HS-27A (cell line): ENCODE data around the gene BACE2.
"Not testable (repeated sequence)": the region's sequence is repeated elsewhere in the genome, so short reads cannot be mapped to it uniquely, and the experiment has no call there.

Experiments used
- DNase-seq: peaks from one replicate; pipeline ENCODE4 v3.0.0-alpha.2; 2012; ENCODE audit warnings: low read depth, missing footprints

Gene BACE2

GRCh38 chr21:41215856-41216408 is 48.0 kb downstream of the BACE2 start:
- DNase-seq = no peak

DNA sequence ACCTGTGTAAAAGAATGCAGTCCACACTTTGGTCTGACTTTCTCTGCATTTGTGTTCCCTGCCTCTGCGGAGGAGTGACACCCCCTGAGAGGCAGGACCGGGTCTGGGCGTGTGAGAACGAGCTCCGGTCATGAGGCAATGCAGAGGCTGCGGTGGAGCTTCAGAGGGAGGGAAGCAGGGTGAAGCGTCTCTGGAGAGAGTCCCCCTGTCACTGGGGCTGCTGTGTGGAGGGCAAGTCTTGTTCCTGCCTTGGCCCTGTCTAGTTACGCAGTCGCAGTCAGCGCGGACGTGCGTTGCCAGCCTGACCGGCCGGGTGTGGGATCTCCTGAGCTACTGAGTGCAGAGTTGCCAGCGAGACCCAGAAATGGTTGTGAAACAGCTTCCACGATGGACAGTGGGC is 48.5 kb downstream of the BACE2 start:
- no peak for DNase-seq

GRCh38 chr21:41217671-41218385 is 49.9 kb downstream of the BACE2 start:
- no peak for DNase-seq

DNA sequence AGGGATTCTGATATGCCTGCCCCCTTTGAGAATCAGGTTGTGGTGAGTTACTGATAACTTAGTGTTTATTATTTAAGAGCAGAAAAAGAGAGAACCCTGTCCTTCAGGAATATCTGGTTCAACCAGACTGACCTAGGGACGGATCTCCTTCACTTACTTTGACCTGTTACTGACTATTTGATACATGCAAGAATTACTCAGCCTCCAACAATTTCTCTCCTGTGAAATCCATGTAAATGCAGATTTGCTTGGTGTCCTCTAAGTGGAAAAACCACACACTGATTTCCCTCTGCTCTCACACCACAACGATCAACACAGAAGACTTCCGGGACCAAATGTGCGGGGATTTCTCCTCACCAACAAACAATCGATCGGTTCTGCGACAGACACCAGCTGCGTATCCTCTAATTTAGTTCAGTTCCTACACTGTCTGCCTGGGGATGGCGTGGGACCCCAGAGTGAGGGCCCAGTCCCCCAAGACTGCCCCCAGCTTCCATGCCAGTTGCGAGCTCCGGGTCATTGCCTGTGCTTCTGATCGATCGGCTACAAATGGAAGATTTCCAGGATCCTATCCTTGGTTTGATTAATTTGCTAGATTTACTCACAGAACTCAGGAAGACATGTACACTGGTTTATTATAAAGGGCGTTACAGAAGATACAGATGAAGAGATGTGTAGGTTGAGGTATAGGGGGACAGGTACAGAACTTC is 51.7 kb downstream of the BACE2 start:
- DNase-seq = no peak

GRCh38 chr21:41220208-41220733 is 52.3 kb downstream of the BACE2 start:
- no peak for DNase-seq

GRCh38 chr21:41222247-41223068 is 54.5 kb downstream of the BACE2 start:
- no peak for DNase-seq

DNA sequence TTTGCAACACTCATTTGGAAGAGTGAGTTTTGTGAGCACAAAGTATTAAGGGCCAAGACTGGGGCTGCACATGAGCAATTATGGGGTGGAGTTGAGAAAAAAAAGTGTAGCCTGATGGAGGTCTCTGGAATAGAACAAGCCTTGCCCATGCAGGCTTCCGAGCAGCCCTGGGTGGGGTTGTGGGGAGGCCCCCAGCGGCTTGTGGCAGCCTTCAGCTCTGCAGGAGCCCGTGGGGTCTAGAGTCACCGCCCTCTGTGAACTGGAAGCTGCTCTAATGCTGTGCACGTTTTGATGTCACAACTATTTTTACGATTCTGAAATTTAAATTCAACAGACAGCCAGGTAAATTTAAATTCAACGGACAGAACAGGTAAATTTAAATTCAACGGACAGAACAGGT is 58.9 kb downstream of the BACE2 start:
- no peak for DNase-seq

DNA sequence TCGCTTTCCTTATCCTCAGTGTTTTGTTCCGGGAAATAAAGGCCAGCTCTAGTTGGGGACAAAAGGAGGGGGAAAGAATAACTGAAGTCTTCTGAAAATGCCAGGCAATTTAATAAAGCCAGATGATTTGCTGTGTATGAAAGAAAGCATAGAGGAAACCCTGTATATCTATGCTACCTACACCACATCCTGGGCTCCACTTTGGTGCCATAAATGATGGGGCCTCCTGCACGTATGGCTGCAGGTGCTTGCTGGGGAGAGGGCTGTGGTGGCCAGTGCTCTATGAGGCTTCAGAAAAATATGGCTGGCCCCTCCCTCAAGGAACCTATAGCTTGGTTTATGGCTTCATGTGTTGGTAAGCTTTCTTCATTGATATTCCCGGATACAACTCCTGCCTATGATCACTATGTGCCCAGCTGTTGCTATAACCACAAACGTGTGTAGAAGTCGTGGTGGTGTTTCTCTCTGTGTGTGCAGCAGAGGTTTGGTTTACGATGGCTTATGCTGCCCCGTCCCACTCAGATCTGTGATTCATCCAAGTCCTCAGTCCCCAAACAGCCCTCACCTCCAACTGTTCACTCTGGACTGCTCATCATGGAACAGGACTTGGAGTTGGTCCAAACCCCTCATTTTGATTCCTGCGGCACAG is 59.5 kb downstream of the BACE2 start:
- no peak for DNase-seq

- DNase-seq = no peak
Observed at GRCh38 chr21:41228006-41228370, 60.0 kb downstream of the BACE2 start.

DNA sequence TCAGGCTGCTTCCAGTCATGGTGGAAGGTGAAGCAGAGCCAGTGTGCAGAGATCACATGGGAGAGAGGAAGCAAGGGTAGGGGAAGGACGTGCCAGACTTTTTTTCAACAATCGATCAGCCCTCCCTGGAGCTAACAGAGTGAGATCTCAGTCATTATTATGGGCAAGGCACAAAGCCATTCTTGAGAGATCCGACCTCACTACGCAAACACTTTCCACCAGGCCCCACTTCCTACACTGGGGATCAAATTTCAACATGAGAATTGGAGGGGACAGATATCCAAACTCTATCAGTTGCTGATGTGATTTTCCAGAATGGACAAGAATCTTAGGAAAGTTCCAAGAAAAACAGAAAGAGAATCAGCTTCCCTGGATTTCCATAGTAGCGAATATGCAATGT is 60.5 kb downstream of the BACE2 start:
- no peak for DNase-seq

GRCh38 chr21:41228958-41229357 is 61.0 kb downstream of the BACE2 start:
- DNase-seq = no peak

DNA sequence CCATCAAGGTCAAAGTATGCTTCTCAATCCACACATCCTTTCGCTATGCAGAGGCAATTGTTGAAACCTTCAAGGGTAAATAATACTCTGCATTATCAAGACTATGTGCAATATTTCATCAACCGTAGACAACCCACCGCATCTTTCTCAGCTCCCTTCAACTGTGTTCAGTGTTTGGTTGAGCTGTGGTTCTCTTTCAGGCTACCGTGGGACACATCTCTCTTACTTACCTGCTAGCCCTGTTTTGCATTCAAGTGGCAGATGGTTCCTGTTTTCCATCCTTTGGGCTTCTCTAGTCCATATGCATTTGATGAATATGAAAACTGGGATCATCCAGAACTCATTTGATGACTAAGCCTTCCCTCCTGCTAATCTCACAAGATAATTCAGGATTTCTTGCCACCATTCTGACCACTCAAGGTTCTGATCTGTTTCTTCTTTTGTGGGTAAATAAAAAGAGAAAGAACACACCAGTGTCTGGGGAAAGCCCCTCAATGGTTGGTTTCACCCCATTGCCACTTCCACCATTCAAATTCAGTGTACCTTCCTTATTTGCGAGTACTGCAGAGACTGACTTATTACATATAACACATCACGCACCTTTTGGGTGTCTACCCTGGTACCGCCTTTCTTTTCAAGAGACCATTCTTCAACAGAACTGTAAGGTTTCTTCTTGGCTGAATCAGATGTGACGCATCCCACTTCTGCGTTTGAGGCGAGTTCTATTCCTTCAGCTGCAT is 61.7 kb downstream of the BACE2 start:
- DNase-seq = no peak

- DNase-seq = no peak
Observed at GRCh38 chr21:41230497-41230896, 62.5 kb downstream of the BACE2 start.

DNA sequence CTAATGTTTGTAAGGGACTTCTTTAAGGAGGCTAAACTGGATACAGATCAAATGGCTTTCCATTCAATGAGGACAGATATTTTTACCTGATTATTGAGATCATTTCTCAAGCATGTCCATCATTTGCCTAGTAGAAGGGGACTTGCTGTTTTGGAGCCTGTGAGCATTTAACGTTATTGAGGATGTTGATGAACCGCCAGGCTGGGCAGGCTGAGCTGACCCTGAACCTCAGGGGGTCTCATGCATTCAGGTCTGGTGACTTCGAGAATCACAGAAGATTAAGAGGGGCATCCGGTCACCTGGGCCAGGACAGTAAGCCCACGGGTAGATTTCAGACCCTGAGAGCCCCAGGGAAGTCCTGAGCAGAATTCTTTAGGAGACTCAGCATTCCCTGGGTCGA is 63.1 kb downstream of the BACE2 start:
- DNase-seq = no peak

- DNase-seq = no peak
Observed at GRCh38 chr21:41232013-41232412, 64.1 kb downstream of the BACE2 start.

GRCh38 chr21:41233916-41234315 is 66.0 kb downstream of the BACE2 start:
- no peak for DNase-seq

DNA sequence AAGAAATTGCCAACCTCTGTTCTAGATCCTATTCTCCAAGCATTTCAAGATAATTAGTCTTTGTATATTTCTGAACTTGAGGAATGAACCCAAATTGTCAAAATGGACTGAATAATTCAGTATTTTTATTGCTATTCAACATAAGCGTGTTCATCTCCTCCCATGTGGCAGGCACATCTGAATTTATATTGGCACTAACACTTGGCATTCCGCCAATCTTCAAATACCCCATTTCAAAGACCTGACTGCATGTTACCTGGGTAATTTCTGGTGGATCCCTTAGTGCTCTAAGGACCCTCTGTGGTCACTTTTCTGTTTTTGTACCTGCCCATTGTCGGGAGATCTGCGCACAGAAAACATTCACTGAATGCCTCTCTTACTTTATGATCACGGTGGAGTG is 66.6 kb downstream of the BACE2 start:
- DNase-seq = no peak

- no peak for DNase-seq
Observed at GRCh38 chr21:41235201-41235600, 67.2 kb downstream of the BACE2 start.

GRCh38 chr21:41236352-41236973 is 68.5 kb downstream of the BACE2 start:
- no peak for DNase-seq

DNA sequence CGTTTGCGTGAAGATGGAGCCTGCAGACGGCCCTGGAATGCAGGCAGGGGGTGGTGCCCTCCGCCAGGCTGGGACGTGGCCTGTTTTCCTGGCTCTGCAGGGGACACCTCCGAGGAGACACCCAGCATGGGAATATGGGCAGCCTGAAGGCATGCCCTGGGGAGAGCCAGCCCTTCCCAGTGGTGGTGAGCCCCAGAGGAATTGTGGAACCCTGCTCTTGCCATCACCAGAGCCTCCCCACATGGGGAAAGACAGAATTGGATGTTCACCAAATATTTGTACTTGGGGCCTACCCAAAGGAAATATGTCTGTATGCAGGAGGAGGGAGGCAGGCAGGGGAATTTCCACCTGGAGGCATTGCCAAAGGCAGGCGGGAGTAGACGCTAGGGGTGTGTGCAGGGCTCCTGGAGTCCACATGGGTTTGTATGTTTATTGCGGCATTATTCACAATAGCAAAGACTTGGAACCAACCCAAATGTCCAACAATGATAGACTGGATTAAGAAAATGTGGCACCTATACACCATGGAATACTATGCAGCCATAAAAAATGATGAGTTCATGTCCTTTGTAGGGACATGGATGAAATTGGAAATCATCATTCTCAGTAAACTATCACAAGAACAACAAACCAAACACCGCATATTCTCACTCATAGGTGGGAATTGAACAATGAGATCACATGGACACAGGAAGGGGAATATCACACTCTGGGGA is 70.3 kb downstream of the BACE2 start:
- not testable (repeated sequence) for DNase-seq
